Right kidney (tissue), 9 donors: Measurements from ENCODE around the gene PCBD2.
A peak's percentile ranks its signal among the peaks of the same experiment; 100 is the strongest.
"Not testable (repeated sequence)": the region's sequence is repeated elsewhere in the genome, so short reads cannot be mapped to it uniquely, and the experiment has no call there.

Source experiments
- DNase-seq: peaks from one replicate; pipeline ENCODE4 v3.0.0-alpha.2; 2016
- long read RNA-seq, 8 donors: transcript quantifications; one replicate each; lab custom pipeline, GENCODE V29; 2026

Gene PCBD2
- long read RNA-seq, donor 1, partial matches to known transcripts, result 0 of 4 reads
- long read RNA-seq, donor 1, other reads (novel, unspliced or antisense), result 0 of 4 reads
- long read RNA-seq, donor 2, partial matches to known transcripts, result 8 of 10 reads
- long read RNA-seq, donor 2, other reads (novel, unspliced or antisense), result 0 of 10 reads
- long read RNA-seq, donor 3, partial matches to known transcripts, result 0 of 2 reads
- long read RNA-seq, donor 3, other reads (novel, unspliced or antisense), result 0 of 2 reads
- long read RNA-seq, donor 4, partial matches to known transcripts, result 0 of 2 reads
- long read RNA-seq, donor 4, other reads (novel, unspliced or antisense), result 0 of 2 reads
- long read RNA-seq, donor 5, transcript PCBD2-201 (4 exons, 1,223 nt), result major isoform, 5 of 5 reads
- long read RNA-seq, donor 5, partial matches to known transcripts, result 0 of 5 reads
- long read RNA-seq, donor 5, other reads (novel, unspliced or antisense), result 0 of 5 reads
- long read RNA-seq, donor 6, partial matches to known transcripts, result 0 of 3 reads
- long read RNA-seq, donor 6, other reads (novel, unspliced or antisense), result 0 of 3 reads
- long read RNA-seq, donor 7, transcript PCBD2-201 (4 exons, 1,223 nt), result major isoform, 7 of 7 reads
- long read RNA-seq, donor 7, partial matches to known transcripts, result 0 of 7 reads
- long read RNA-seq, donor 7, other reads (novel, unspliced or antisense), result 0 of 7 reads
- long read RNA-seq, donor 8, partial matches to known transcripts, result 0 of 3 reads
- long read RNA-seq, donor 8, other reads (novel, unspliced or antisense), result 0 of 3 reads

DNA sequence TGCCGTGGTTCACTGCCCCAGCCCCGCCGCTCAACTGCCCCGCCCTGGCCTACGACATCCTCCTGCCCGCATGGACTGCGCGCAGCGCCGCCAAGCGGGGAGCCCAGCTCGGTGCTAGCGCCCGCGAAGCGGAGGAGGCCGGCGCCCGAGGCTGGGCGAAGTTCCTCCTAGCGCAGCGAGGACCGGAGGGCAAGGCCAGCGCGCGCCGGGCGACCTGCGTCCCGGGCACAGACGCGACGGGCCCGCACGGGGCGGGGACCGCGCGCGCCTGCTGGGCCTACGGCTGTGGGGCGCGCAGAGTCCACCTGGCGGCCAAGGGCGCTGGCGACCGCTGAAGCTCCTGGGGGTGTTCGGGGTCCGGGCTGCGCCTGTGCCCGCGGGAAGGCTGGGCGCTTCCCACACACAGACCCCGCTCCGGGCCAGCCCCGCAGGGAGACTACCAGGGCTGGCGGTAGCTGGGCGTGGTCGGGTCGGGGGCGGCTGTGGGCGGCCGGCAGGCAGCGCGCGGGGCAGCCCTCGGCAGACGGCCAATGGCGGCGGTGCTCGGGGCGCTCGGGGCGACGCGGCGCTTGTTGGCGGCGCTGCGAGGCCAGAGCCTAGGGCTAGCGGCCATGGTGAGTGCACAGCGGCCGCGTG, at the start of gene PCBD2:
TSS of gene PCBD2 (plus strand) at position 522 of the 636 bp plus-strand sequence. CDS start at position 531, 9 bp downstream.
- DNase-seq, result peak; percentile 97

DNA sequence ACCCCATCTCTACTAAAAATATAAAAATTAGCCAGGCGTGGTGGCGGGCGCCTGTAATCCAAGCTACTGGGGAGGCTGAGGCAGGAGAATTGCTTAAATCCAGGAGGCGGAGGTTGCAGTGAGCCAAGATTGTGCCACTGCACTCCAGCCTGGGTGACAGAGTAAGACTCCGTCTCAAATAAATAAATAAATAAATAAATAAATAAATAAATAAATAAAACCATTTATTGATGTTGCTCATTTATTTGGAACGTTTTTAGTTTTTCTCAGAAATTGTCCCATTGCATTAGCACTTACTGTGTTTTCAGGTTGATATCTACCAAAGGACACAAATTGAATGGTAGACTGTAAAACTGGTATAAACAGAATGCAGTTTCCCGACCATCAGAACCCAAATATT, 48.5 kb upstream of the PCBD2 start:
- not testable (repeated sequence) for DNase-seq

DNA sequence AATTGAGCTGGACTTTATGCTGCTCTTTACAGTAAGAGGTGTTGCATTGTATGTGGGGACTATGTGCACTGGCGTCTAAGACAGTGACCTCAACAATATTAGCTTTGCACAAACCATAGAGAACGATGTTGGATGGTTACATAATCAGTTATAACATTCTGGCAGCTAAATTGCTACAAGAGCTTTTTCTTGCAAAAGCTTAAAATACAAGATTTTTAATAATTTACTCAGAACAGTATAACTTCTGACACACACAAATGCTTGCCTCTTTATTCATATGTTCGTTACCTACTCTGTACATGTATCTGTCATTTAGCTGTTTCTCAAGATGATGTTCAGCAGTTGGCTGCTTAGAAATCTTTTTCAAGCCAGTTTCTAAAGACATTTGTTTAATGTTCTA, 47.5 kb upstream of the PCBD2 start:
- no peak for DNase-seq

DNA sequence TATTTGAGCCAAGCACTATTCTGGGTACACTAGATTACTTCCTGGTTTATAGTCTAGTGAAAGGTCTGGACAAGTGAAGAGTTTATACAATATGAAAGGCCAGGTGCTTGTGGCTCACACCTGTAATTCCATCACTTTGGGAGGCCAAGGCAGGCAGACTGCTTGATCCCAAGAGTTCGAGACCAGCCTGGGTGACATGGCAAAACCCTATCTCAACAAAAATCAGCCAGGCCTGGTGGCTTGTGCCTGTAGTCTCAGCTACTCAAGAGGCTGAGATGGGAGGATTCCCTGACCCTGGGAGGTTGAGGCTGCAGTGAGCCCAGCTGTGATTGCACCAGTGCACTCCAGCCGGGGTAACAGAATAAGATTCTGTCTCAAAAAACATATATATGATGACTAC, 40.2 kb upstream of the PCBD2 start:
- DNase-seq, result no peak

GRCh38 chr5:134873494-134873893, 31.4 kb upstream of the PCBD2 start:
- no peak for DNase-seq

- DNase-seq, result peak; percentile 98
These were observed 30.7 kb upstream of the PCBD2 start, which contains the start of gene TXNDC15 for GRCh38 chr5:134873987-134874830. TXNDC15 (plus strand) TSS chr5:134874371; CDS start chr5:134874428, 57 bp downstream.

GRCh38 chr5:134874831-134875655, 29.9 kb upstream of the PCBD2 start:
- no peak for DNase-seq

GRCh38 chr5:134877159-134877558, 27.8 kb upstream of the PCBD2 start:
- no peak for DNase-seq

GRCh38 chr5:134878403-134878802, 26.5 kb upstream of the PCBD2 start:
- DNase-seq, result no peak

GRCh38 chr5:134879456-134879855, 25.5 kb upstream of the PCBD2 start:
- no peak for DNase-seq

GRCh38 chr5:134880937-134881336, 24.0 kb upstream of the PCBD2 start:
- DNase-seq, result not testable (repeated sequence)

DNA sequence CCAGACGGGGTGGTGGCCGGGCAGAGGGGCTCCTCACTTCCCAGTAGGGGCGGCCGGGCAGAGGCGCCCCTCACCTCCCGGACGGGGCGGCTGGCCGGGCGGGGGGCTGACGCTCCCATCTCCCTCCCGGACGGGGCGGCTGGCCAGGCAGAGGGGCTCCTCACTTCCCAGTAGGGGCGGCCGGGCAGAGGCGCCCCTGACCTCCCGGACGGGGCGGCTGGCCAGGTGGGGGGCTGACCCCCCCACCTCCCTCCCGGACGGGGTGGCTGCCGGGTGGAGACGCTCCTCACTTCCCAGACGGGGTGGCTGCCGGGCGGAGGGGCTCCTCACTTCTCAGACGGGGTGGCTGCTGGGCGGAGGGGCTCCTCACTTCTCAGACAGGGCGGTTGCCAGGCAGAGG, 23.2 kb upstream of the PCBD2 start:
- not testable (repeated sequence) for DNase-seq

DNA sequence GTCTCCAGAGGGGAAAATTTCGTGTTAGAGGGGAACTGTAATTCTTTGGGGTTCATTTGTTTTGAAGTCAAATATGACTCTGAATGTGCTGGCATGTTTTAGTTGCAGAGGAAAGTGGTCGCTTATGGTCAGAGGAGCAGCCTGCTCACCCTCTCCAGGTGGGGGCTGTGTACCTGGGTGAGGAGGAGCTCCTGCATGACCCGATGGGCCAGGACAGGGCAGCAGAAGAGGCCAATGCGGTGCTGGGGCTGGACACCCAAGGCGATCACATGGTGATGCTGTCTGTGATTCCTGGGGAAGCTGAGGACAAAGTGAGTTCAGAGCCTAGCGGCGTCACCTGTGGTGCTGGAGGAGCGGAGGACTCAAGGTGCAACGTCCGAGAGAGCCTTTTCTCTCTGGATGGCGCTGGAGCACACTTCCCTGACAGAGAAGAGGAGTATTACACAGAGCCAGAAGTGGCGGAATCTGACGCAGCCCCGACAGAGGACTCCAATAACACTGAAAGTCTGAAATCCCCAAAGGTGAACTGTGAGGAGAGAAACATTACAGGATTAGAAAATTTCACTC, 17.3 kb upstream of the PCBD2 start:
- no peak for DNase-seq

- no peak for DNase-seq
These were observed 15.6 kb upstream of the PCBD2 start for GRCh38 chr5:134889335-134889734.

DNA sequence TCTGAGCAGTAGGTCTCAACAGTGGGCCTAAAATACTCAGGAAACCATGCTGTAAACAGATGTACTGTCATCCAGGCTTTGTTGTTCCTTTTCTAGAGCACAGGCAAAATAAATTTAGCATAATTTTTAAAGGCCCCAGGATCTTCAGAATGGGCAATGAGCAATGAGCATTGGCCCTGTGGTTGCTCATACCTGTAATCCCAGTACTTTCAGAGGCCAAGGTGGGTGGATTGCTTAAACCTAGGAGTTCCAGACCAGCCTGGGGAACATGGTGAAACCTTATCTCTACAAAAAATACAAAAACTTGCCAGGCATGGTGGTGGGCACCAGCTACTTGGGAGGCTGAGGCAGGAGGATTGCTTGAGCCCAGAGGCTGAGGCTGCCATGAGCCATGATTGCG, 13.5 kb upstream of the PCBD2 start:
- no peak for DNase-seq

- no peak for DNase-seq
These were observed 12.6 kb upstream of the PCBD2 start for GRCh38 chr5:134892282-134892681.

DNA sequence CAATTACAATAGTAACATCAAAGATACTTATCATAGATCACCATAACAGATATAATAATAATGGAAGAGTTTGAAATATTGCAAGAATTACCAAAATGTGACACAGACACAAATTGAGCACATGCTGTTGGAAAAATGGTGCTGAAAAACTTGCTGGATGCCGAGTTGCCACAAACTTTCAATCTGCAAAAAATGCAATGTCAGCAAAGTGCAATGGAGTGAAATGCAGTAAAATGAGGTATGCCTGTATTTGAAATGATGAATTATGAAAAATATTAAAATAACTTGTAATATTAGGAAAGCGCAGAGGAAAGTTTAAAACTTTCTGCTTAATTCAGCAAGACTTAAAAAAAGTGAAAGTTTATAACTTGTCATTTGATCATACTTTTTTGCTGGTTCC, 12.0 kb upstream of the PCBD2 start:
- no peak for DNase-seq

GRCh38 chr5:134893748-134894505, 11.0 kb upstream of the PCBD2 start:
- DNase-seq, result no peak

DNA sequence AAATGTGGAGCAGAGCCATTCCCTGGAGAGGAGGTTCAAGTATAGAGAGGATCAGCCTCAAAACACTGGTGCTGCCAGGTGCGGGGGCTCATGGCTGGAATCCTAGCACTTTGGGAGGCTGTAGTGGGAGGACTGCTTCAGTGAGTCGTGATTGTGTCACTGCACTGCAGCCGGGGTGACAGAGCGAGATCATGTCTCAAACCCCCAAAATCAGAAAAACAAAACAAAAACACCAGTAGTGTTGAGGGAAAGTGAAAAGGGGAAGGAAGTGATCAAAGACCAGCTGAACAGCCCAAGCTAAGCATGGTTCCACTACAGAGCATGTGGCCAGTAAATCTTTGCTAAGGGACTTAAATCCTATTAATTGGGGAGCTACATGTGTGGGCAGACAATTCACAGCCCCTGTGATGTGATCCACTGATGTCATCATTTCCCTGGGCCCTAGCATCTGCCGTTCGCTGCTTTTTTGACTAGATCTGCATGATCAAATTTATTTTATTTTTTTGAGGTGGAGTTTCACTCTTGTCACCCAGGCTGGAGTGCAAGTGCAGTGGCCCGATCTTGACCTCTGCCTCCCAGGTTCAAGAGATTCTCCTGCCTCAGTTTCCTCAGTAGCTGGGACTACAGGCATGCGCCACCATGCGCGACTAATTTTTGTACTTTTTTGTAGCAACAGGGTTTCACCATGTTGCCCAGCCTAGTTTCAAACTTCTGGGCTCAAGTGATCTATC, 2.7 kb upstream of the PCBD2 start:
- DNase-seq, result no peak
